Measurements from ENCODE around the gene IFNA2. TPM values are rescaled to one million over a fixed set of nuclear protein-coding genes. Genes with fewer than 3 reads are reported as not detected.
"Not testable (repeated sequence)": the region's sequence is repeated elsewhere in the genome, so short reads cannot be mapped to it uniquely, and the experiment has no call there.

IFNA2 gene
- total RNA-seq (2014; rRNA removed; shearing (Covaris generic)): not detected in 2 replicates

GRCh38 chr9:21385131-21385670, at the start of gene IFNA2:
Gene IFNA2 (minus strand): TSS chr9:21385398. CDS start chr9:21385329, 69 bp downstream.
- H3K27me3 ChIP-seq: no peaks in the 10 kb centered on the region; the same call in 1 of the 2 replicates

DNA sequence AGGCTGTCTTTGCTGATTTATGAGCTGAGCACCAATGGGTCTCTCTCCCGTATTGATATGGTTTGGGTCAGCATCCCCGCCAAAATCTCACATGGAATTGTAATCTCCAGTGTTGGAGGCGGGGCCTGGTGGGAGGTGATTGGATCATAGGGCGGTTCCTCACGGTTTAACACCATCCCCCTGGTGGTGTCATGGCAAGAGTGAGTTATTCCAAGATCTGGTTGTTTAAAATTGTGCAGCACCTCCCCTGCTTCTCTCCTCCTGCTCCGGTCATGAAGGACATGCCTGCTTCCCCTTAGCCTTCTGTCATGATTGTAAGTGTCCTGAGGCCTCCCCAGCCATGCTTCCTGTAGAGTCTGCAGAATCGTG, 49.8 kb upstream of the IFNA2 start:
- not testable (repeated sequence) for H3K27me3 ChIP-seq; H3K27ac ChIP-seq; H3K4me3 ChIP-seq; H3K36me3 ChIP-seq; H3K4me1 ChIP-seq; H3K9me3 ChIP-seq (replicated peaks); DNase-seq

More at GRCh38 chr9:21385131-21385670, at the start of gene IFNA2:
- Histone ChIP-seq H3K9me3 (replicated peaks) (no peaks in the 10 kb centered on the region), H3K27ac (no peak within 1 kb of the TSS), H3K4me1 (no peaks in the 10 kb centered on the region), H3K36me3 (no peaks in the 10 kb centered on the region), H3K4me3 (no peak within 1 kb of the TSS)
- no peak for DNase-seq

- no peak overlapping the region for H3K27ac ChIP-seq
- no peaks in the 10 kb centered on the region for H3K9me3 ChIP-seq (replicated peaks)
- DNase-seq: peak; percentile 35 to 66
- no peak overlapping the region for H3K4me3 ChIP-seq
- no peaks in the 10 kb centered on the region for H3K4me1 ChIP-seq
- H3K36me3 ChIP-seq: no peaks in the 10 kb centered on the region
- no peaks in the 10 kb centered on the region for H3K27me3 ChIP-seq
Measured at GRCh38 chr9:21434202-21435014, 49.2 kb upstream of the IFNA2 start.

- no peak overlapping the region for H3K27ac ChIP-seq
- no peak for DNase-seq
- no peaks in the 10 kb centered on the region for H3K4me1 ChIP-seq
- no peak overlapping the region for H3K4me3 ChIP-seq
- H3K27me3 ChIP-seq: no peaks in the 10 kb centered on the region
- no peaks in the 10 kb centered on the region for H3K9me3 ChIP-seq (replicated peaks)
- H3K36me3 ChIP-seq: no peaks in the 10 kb centered on the region
Measured at GRCh38 chr9:21432672-21433425, 47.7 kb upstream of the IFNA2 start.

DNA sequence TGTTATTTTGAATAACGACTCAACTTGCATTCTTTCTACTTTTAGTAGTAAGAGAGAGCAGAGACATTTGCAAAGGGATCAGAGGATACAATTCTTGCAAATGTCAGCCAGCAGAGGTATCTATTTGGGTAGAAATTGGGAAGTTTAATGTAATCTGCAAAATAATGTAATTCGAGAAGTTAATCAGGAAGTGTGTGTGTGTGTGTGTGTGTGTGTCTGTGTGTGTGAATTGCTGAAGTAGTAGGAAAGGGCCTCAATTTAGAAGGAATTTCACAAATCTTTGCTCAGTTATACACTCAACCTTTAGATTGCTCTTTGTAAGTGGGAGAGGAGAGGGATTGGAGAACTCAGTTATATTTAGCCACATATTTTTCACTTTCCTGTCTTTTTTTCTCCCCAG, 44.0 kb upstream of the IFNA2 start:
- Histone ChIP-seq H3K36me3 (no peaks in the 10 kb centered on the region), H3K4me3 (no peak overlapping the region), H3K27ac (no peak overlapping the region), H3K9me3 (replicated peaks) (no peaks in the 10 kb centered on the region), H3K27me3 (no peaks in the 10 kb centered on the region), H3K4me1 (no peaks in the 10 kb centered on the region)
- no peak for DNase-seq

DNA sequence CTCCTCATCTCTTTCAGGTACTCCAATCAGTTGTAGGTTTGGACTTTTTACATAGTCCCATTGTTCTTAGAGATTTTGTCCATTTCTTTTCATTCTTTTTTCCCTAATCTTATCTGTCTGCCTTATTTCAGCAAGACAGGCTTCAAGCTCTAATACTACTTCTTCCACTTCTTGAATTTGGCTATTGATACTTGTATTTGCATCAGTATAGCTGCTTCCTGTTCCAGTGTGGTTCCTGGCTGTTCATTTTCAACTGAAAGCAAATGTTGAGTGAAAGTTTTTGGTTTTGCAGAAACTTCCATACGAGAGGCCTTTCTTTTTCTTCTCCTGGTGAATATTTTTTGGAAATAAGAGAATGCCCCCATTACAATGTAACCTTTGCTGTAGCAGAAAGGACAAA, 43.0 kb upstream of the IFNA2 start:
- Histone ChIP-seq H3K4me3 (no peak overlapping the region), H3K36me3 (no peaks in the 10 kb centered on the region), H3K27me3 (no peaks in the 10 kb centered on the region), H3K27ac (no peak overlapping the region), H3K4me1 (no peaks in the 10 kb centered on the region), H3K9me3 (replicated peaks) (no peaks in the 10 kb centered on the region)
- no peak for DNase-seq

GRCh38 chr9:21415493-21416267, 30.5 kb upstream of the IFNA2 start:
- H3K27me3 ChIP-seq: no peaks in the 10 kb centered on the region; the same call in 1 of the 2 replicates
- H3K4me1 ChIP-seq: no peaks in the 10 kb centered on the region
- no peak overlapping the region for H3K27ac ChIP-seq
- H3K36me3 ChIP-seq: no peaks in the 10 kb centered on the region
- H3K4me3 ChIP-seq: no peak overlapping the region
- H3K9me3 ChIP-seq (replicated peaks): no peaks in the 10 kb centered on the region
- no peak for DNase-seq

GRCh38 chr9:21414220-21414940, 29.2 kb upstream of the IFNA2 start:
- Histone ChIP-seq H3K36me3 (no peaks in the 10 kb centered on the region), H3K4me1 (no peaks in the 10 kb centered on the region), H3K9me3 (replicated peaks) (no peaks in the 10 kb centered on the region), H3K4me3 (no peak overlapping the region), H3K27ac (no peak overlapping the region), H3K27me3 (no peaks in the 10 kb centered on the region; the same call in 1 of the 2 replicates)
- no peak for DNase-seq

- Histone ChIP-seq H3K4me3 (no peak overlapping the region), H3K4me1 (no peaks in the 10 kb centered on the region), H3K27me3 (no peaks in the 10 kb centered on the region; the same call in 1 of the 2 replicates), H3K36me3 (no peaks in the 10 kb centered on the region), H3K9me3 (replicated peaks) (no peaks in the 10 kb centered on the region), H3K27ac (no peak overlapping the region)
- DNase-seq: peak in 1 of 2 experiments; percentile 7
Measured at GRCh38 chr9:21413624-21414023, 28.4 kb upstream of the IFNA2 start.

- DNase-seq: no peak
- no peaks in the 10 kb centered on the region for H3K9me3 ChIP-seq (replicated peaks)
- no peaks in the 10 kb centered on the region for H3K36me3 ChIP-seq
- no peak overlapping the region for H3K27ac ChIP-seq
- H3K27me3 ChIP-seq: no peaks in the 10 kb centered on the region; the same call in 1 of the 2 replicates
- no peak overlapping the region for H3K4me3 ChIP-seq
- H3K4me1 ChIP-seq: no peaks in the 10 kb centered on the region
Measured at GRCh38 chr9:21413151-21413550, 28.0 kb upstream of the IFNA2 start.

DNA sequence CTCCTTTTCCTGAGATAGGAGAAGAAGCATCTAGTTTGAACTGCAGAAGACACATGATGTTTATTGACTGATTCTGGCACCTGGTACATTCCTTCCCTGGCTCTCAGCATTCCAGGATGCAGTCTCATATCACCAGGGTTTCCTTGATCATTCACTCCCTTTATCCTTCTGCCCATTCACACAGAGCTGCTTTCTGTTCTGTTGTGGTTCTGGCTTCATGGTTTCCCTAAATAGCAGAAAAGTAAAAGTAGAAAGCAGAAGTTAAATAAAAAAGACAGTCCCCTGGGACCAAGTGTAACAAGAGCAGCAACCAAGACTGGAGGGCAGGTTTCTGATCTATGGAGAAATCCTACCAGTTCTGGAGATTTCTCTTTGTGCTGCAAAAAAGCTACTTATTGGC, 26.9 kb upstream of the IFNA2 start:
- DNase-seq: peak in 1 of 2 experiments; percentile 5

GRCh38 chr9:21408817-21409216, 23.6 kb upstream of the IFNA2 start, which contains the start of gene IFNA8:
Gene IFNA8 (plus strand): TSS chr9:21409117. CDS start chr9:21409177, 60 bp downstream.
- Histone ChIP-seq H3K27ac (no peak within 1 kb of the TSS), H3K36me3 (no peaks in the 10 kb centered on the region), H3K4me3 (no peak within 1 kb of the TSS), H3K4me1 (no peaks in the 10 kb centered on the region), H3K9me3 (replicated peaks) (no peaks in the 10 kb centered on the region), H3K27me3 (no peaks in the 10 kb centered on the region; the same call in 1 of the 2 replicates)
- no peak for DNase-seq

More for the DNA sequence above, 26.9 kb upstream of the IFNA2 start:
- H3K9me3 ChIP-seq (replicated peaks): no peaks in the 10 kb centered on the region
- H3K27ac ChIP-seq: no peak overlapping the region
- H3K36me3 ChIP-seq: no peaks in the 10 kb centered on the region
- no peaks in the 10 kb centered on the region; the same call in 1 of the 2 replicates for H3K27me3 ChIP-seq
- no peaks in the 10 kb centered on the region for H3K4me1 ChIP-seq
- H3K4me3 ChIP-seq: no peak overlapping the region

- no peak overlapping the region for H3K4me3 ChIP-seq
- DNase-seq: no peak
- H3K36me3 ChIP-seq: no peaks in the 10 kb centered on the region
- no peaks in the 10 kb centered on the region for H3K4me1 ChIP-seq
- no peaks in the 10 kb centered on the region for H3K9me3 ChIP-seq (replicated peaks)
- H3K27ac ChIP-seq: no peak overlapping the region
- H3K27me3 ChIP-seq: no peaks in the 10 kb centered on the region
Measured at GRCh38 chr9:21404146-21404545, 18.9 kb upstream of the IFNA2 start.
